ENCODE results near the gene NCKAP1.
"Not testable (repeated sequence)": the region's sequence is repeated elsewhere in the genome, so short reads cannot be mapped to it uniquely, and the experiment has no call there.

DNA sequence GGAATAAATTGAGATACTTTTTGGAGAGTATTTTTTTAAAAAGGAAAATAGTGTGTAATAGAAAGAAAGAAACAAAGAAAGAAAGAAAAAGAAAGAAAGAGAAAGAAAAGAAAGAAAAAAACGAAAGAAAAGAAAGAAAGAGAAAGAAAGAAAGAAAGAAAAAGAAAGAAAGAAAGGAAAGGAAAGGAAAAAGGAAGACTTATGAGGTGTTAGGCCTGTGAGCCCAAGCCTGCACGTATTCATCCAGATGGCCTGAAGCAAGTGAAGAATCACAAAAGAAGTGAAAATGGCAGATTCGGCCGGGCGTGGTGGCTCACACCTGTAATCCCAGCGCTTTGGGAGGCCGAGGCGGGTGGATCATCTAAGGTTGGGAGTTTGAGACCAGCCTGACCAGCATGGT is 5.3 kb upstream of the NCKAP1 start:
- TF ChIP-seq SUZ12 (IDR thresholded peaks at IDR 0.05); ELF4 (IDR thresholded peaks at IDR 0.05); SP1 (IDR thresholded peaks at IDR 0.05); ZNF384 (IDR thresholded peaks at IDR 0.05); FOXM1 (IDR thresholded peaks at IDR 0.05; ENCODE audit: borderline replicate concordance); LEF1 (IDR thresholded peaks at IDR 0.05; ENCODE audit: borderline replicate concordance); BHLHE40 (IDR thresholded peaks at IDR 0.05; ENCODE audit: borderline replicate concordance); FOXA1 (IDR thresholded peaks at IDR 0.05); CTBP1 (IDR thresholded peaks at IDR 0.05; ENCODE audit: borderline replicate concordance); HDGF (IDR thresholded peaks at IDR 0.05; ENCODE audit: borderline replicate concordance); NFRKB (IDR thresholded peaks at IDR 0.05); FOXK2 (IDR thresholded peaks at IDR 0.05); TARDBP (IDR thresholded peaks at IDR 0.05): not testable (repeated sequence)
- TF ChIP-seq, protein P1, sequence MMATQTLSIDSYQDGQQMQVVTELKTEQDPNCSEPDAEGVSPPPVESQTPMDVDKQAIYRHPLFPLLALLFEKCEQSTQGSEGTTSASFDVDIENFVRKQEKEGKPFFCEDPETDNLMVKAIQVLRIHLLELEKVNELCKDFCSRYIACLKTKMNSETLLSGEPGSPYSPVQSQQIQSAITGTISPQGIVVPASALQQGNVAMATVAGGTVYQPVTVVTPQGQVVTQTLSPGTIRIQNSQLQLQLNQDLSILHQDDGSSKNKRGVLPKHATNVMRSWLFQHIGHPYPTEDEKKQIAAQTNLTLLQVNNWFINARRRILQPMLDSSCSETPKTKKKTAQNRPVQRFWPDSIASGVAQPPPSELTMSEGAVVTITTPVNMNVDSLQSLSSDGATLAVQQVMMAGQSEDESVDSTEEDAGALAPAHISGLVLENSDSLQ (IDR thresholded peaks at IDR 0.05) = not testable (repeated sequence)
